ENCODE data around the gene TCERG1.

Gene TCERG1

GRCh38 chr5:146458894-146459293 is 11.8 kb downstream of the TCERG1 start:
- no peak for DNase-seq

DNA sequence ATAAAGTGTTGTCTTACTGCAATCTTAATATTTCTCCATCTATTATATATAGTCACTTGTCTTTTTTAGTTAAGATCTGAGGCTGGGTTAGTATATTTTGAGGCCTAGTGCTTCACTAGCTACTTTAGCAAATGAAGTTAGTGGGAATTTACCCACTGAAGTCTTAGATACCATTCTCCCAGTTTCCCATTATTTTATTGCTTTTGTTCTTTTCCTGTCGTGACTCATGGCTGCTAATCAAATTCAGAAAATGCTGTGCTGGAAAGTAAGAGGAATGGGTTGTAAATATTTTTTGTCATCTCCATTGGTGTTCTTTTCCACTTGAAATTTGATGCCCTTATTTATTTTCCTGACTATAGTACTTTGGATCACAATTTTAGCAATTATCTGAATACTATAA is 14.2 kb downstream of the TCERG1 start:
- no peak for DNase-seq

- no peak for DNase-seq
These were observed 16.3 kb downstream of the TCERG1 start for GRCh38 chr5:146463446-146463845.

DNA sequence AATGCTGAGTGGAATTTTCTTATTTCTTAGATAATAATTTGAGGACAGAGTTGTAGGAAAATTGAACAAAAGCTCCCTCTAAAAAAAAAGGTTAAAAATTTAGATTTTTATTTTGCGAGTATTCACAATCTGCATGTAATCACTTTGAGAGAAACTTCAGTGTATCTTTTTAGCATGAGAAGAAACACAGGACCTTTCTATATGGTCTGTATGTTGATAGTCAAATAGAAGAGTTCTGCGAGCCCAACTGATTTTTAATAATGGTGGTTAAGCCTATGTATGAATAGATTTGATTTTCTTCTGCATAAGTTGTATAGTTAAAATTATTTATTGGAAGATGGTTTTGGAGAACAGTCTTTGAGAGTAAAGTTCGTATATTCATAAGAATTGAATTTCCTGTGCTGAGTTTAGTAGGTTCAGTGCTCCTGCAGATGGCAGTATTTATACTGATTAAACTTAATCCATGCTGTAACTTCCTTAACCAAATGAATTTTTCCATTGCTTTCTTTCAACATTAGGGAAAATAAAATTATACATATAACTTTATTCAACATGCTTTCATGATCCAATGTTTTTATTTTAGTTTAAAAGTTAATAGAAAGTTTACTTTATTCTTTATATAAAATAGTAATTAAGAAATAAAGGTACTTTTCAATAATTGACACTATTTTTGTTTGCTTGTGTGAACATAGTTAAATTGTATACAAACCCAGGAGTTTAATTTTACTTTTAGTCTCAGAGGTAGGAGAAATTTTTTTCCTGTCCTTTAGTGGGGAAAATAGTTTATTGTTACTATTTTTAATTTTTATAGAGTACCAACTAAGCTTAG is 19.6 kb downstream of the TCERG1 start:
- DNase-seq, result no peak

GRCh38 chr5:146467760-146468159 is 20.6 kb downstream of the TCERG1 start:
- DNase-seq, result no peak

DNA sequence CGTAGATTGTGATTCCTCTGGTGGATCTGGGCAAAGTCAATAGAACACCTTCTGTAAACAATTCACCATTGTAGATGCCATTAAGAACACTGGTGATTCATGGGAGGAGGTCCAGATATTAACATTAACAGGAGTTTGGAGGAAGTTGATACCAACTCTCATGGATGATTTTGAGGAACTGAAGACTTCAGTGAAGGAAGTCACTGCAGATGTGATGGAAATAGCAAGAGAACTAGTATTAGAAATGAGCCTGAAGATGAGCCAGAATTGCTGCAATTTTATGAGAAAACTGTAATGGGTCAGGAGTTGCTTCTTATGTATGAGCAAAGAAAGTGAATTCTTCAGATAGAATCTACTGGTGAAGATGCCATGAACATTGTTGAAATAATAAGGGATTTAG is 26.9 kb downstream of the TCERG1 start:
- DNase-seq, result no peak

- DNase-seq, result no peak
These were observed 28.2 kb downstream of the TCERG1 start for GRCh38 chr5:146475190-146475780.

DNA sequence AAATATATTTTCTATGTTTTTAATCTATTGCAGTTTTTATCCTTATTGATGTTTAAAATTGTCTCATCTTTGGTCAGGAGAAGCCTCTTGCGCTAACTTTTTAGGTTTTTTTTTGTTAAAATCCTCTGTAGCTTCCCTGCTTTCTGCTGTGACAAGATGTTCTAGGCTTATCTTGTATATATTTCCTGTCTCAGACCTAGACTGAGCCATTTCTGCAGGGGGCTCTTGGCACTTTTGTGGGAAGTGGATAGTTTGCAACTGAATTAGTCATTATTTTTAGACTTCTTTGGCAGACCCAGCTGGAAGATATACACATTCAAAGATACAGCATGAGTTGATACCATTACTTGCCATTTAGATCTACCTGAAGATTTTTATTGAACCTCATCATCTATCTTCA is 28.8 kb downstream of the TCERG1 start:
- no peak for DNase-seq

DNA sequence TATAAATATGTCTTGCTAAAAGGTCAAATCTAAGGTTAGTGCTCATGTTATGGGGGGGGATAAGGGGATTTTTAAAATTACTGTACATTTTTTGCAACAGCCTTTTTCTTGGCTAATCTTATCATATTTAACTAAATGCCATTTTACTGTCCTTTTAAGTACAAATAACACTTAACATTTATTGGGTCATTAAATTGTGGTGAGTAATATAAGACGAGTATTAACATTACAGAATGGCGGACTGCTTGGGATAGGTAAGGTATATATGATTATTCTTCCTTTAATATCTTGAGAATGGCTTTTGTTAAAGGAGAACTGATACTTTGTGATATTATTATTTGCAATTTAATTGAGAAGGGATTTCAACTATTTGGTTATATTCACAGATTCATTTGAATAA is 35.6 kb downstream of the TCERG1 start:
- no peak for DNase-seq

- DNase-seq, result no peak
These were observed 37.7 kb downstream of the TCERG1 start for GRCh38 chr5:146484714-146485391.

DNA sequence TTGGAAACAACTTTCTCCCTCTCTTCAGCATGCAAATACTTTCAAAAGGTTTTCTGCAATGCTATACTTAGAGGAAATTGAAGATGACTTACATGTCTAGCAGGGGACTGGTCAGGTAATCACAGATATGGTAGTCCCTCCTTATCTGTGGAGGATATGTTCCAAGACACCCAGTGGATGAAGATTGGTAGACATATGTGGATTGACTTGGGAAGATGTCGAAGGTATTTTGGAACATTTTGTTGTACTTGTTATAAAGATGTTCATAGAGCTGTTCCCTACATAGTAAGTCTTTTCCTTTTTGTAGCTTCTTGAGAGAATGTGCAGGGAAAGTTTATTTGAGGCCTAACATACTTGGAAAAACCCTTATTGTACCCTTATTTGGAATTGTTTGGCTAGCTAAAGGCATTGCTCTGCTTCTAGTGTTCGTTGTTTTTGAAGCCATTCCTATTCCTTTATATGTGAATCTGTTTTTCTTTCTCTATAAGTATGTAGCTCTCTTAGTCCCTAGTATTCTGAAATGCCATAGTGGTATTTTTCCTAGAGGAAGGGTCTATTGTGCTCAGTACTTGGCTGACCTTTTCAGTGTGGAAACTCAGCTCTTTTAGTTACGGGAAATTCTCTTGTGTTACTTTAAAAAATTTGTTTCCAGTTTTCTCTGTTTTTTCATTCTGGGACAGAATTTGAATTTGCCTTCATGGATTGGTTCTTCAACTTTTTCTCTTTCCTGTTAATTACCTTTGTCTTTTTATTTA is 43.1 kb downstream of the TCERG1 start:
- DNase-seq, result no peak

GRCh38 chr5:146494656-146495055 is 47.5 kb downstream of the TCERG1 start:
- DNase-seq, result no peak

GRCh38 chr5:146499680-146500079 is 52.5 kb downstream of the TCERG1 start:
- DNase-seq, result no peak

GRCh38 chr5:146507428-146507827 is 60.3 kb downstream of the TCERG1 start:
- DNase-seq, result no peak

GRCh38 chr5:146510559-146511125 is 63.5 kb downstream of the TCERG1 start:
- DNase-seq, result no peak

DNA sequence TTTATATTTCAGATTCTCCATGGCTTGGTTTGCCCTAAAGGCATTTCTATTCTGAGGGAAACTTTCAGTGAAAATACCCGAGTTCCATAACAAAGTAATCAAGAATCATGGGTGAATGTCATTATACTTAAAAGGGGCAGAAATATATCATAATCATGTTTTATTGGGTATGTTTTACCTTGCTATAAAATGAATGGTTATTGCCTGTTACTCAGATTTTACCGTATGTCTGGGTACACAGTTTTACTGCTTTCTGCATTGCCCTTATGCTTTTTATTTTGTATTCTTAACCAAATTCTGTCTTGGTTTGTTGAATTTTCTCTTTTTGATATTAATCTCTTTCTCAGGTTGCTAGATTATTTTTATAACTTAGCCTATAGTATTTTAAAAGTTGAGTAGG is 66.3 kb downstream of the TCERG1 start:
- DNase-seq, result no peak

GRCh38 chr5:146514575-146514974 is 67.4 kb downstream of the TCERG1 start:
- no peak for DNase-seq

DNA sequence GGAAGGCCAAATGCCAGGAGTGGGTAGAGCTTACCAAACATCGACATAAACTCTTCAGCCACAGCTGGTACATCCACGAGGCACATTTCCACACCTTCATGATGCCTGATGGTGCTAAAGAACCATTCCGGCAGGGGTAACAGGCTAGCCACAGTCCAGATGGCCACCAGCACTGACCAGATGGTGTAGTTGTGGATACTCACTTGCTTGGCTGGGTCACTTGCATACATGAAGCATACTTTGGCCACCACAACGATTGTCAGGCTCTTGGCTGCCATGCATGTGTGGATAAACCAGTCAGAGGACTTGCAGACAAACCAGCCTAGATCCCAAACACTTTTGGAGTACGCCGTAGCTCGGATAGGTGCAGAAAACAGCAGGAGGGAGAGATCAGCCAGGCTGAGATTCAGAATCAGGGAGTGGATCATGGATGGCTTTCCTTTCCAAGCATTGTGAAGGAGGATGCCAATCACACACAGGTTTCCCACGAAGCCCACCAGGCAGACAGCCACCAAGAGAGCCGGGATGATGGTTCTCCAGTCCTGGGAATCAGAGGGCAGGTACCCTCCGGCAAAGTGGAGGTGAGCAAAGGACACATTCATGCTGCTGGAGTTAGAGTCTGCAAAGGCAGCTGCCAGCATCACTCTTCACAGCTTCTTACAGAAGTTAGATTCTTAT is 68.5 kb downstream of the TCERG1 start:
- DNase-seq, result no peak

- DNase-seq, result no peak
These were observed 69.0 kb downstream of the TCERG1 start, which contains the start of gene GPR151 for GRCh38 chr5:146516151-146516475. Gene GPR151, minus strand, starts transcription at chr5:146516190. Its CDS starts 77 bp downstream, at chr5:146516113.

GRCh38 chr5:146519554-146519953 is 72.4 kb downstream of the TCERG1 start:
- DNase-seq, result no peak

DNA sequence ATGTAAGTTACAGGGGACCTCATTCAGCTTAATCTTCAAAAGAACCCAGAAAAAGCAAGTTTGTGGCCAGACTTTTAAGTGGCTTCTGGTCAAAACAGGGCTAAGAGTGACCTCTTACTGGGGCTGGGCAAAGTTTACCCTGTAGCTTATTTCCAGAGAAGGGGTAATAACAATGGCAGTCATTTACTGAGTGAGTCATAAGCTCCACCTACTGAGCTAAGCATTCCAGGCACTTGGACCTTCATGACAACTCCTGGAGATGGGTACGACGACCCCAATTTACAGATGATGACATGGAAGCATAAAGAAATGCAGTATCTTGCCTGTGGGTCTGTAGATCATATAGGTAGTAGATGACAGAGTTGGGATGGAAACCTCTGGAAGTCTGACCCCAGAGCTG is 73.6 kb downstream of the TCERG1 start:
- no peak for DNase-seq

- DNase-seq, result no peak
These were observed 74.4 kb downstream of the TCERG1 start for GRCh38 chr5:146521403-146522106.
